Cardiac septum (tissue), 1 donor: ENCODE results near the gene ARSI. TPM values are rescaled to one million over a fixed set of nuclear protein-coding genes. Genes with fewer than 3 reads are reported as not detected.

Experiments used
- DNase-seq: peaks from one replicate; pipeline ENCODE4 v3.0.0-alpha.2; 2020; ENCODE audit warnings: low spot score
- intact Hi-C: fragments of 100-400 bp; cut with DNase I; formaldehyde crosslinking; loops from one replicate; pipeline ENCODE4 v1.14.0; 2022
- long read RNA-seq: library from polyadenylated mRNA; unstranded; transcript quantifications from one replicate; pipeline ENCODE4 v2.0.0, GENCODE V29; 2021
- total RNA-seq: library from RNA; stranded (reverse); fragmentation: NEBNext Ultra II Directional; extraction: Animal tissue kit (Norgen Biotek cat#: 25700); gene quantifications from one replicate; pipeline ENCODE4 v1.2.1, GENCODE V29; 2021
- donor health status: DM: no; HTN: no; CAD: no.

The ARSI gene
- 0.38 TPM for total RNA-seq
- long read RNA-seq: 0 reads

DNA sequence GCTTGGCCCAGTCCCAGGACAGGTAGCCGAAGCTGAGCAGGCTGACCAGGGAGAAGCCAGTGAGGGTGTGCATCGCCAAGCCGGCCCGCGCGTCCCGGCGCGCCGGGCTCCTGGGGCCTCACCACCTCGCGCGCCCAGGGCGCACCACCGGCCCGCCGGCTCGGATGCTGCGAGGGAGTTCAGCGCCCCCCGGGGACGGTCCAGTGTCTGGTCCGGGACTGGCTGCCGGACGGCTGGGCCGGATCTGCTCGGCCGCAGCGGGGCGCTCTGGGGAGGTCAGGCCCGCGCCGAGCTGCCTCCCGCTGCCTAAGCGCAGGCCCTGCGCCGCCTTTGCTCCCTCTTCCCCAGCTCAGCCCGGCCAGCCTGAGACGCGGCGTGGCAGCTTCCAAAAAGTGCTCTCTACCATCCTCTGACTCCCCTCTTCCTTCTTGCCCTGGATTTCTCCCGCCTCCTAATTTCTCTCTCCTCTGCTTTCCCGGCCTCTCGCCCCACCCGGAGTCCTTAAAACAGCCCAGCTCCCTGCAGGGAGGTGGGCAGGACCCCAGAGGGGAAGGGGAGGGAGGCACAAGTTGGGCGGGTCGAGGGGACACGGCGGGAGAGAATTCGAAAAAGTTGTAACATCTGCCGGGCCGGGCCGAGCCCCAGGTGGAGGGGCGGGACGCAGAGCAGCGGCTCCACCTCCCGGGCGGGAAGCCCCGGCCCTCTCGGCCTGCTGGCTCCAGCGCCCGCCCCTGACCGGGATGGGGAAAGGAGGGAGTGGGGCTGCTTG, at the start of gene ARSI:
Gene ARSI (minus strand): TSS at position 605 of the 769 bp plus-strand sequence. CDS start 532 bp downstream, at position 73.
- DNase-seq: peak; percentile 70
- intact Hi-C loops: no loop called here

DNA sequence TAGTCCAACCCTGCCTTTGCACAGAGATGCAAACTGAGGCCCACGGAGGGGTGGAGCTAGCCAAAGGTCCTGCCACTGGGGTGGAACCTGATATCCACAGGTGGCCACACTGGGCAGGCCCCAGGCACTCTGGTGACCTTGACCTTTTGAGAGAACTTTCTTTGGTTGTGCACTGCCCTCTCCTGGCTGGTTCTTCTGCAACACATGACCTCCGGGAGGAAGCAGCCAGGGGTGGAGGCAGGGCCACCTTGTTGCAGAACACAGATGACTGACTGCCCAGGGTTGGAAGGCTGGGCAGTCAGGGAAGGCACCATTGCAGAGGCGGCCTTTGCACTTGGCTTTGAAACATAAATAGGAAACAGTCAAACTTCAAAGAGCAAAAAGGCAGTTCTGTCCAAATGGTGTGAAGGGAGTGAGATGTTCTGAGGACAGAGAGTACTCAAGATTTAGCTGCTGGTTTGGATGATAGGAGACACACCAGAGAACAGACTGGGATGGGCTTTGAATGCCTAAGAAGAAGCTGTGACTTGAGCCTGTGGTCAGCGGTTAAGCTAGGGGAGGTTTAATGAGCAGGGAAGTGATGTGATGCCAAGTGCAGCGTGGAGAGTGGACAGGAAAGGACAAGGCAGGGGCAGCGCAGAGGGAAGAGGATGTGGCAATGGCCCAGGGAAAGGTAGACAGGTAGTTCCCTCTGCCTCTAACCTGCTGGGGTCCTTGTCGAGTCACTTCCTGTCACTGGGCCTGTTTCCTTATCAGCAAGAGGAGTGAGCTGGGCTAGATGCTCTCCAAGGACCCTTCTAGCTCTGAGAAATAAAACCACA, 48.0 kb upstream of the ARSI start:
- peak; percentile 82 for DNase-seq
- intact Hi-C loops: loop anchor here (10.0 kb wide), 2 partner anchors 106 to 216 kb away; no protein-coding TSS in a partner anchor

DNA sequence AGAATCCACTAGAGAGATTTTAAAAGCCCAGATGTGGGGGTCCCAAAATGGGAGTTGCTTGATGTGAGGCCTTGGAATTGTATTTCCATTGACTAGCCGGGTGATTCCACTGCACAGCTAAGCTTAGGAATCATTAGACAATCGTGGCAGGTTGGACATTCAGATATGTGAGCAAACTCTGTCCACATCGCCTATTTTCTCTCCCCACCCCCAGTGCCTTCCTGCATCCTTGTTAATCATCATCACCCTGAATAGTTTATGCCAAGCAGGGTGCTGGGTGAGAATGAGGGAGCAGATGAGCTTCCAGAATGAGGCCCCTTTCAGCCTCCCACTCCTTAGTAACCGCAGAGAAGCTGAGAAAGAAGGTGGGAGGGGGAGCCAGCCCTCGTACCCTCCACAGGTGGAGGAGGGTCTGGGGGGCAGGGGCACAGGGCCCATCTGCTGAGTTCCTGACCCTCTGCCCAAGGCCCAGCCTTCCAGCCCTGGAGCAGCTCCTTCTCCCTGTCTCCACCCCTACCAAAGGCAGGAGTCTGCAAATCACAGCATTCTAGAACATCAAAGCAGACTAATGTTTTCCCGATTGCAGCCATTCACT, 47.1 kb upstream of the ARSI start:
- no peak for DNase-seq
- intact Hi-C loops: loop anchor here (10.0 kb wide), 2 partner anchors 105 to 215 kb away; no protein-coding TSS in a partner anchor

DNA sequence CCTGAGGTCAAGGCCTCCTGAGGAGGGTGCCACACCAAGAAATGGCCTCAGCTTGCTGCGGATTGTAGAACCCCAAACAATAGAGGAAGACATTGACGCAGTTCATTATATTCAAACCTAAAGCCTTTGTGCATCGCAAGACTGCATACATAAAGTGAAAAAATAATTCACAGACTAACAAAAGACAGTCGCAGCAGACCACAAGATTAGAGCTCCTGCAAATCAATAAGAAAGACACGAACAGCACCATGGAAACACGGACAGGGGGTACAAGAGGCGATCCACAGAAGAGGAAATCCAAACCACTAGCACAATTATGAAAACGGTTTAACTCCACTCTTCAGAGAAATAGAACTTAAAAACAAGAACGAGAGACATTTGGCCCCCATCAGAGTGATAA, 44.7 kb upstream of the ARSI start:
- intact Hi-C loops: no loop called here
- no peak for DNase-seq

DNA sequence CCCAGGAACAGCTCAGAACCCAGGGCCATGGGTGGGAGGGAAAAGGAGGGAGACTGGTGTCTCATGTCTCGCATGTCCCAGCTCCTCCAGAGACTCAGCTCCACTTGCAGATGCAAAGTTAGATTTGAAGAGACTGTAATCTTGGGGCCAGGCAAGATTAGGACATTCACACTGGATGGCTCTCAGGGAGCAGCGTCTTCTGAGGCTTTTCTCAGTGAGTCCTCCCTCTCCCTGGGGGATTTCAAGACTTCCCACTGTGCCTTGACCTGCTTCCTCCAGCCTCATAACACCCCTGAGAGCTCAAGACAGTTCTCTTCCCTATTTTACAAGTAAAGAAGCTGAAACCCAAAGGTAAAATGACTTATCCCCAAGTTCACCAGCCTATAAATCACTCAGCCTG, 44.3 kb upstream of the ARSI start:
- no peak for DNase-seq
- intact Hi-C loops: no loop called here

DNA sequence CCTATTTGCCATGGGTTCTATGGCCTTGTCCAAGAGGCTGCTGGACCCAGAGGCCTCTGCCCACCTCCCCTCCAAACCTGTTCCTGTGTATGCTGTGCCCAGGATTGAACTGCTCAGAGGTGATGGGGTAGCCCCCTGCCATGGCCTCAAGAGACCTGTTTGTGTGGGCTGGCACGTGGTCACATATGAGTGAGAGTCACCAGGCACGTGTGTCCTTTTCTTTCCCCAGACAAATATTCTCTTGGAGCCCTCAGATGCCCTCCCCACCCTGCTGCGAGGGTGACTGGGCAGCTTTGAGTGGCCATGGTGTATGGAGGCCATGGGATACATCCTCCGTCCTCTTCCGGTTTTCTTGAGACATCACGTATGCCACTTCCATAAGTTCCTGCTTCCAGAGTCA, 43.9 kb upstream of the ARSI start:
- no peak for DNase-seq
- intact Hi-C loops: no loop called here

- intact Hi-C loops: no loop called here
Measured at GRCh38 chr5:150345716-150346115, 43.0 kb upstream of the ARSI start.

DNA sequence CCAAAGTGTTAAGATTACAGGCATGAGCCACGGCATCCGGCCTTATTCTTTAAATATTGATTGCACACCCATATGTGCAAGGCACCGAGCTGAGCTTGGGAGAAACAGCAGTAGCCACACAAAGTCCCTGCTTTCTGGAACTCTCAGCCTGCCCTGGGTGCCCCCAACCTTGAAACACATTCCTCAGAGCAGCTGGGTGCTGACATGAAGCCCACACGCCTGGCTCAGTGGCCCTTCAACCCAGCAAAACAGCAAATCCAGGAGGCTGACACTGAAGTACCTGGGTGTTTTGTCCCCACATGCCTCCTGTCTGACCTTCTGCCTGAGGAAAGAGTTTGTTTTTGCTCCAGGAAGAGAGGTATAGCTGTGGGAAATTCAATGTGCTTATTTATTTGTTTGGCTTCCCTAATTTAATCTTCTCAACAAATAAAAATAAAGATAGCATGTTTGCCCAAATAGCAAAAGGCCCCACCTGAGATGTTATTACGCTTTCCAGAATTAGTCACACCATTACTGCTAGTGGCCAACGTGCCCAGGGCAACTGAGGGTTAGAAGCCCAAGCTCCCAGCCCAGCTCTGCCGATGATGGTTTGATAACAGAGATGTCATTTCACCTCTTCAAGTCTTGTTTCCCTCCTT, 41.4 kb upstream of the ARSI start:
- DNase-seq: no peak
- intact Hi-C loops: no loop called here

More at GRCh38 chr5:150345716-150346115, 43.0 kb upstream of the ARSI start:
- no peak for DNase-seq

GRCh38 chr5:150342583-150342982, 39.9 kb upstream of the ARSI start:
- intact Hi-C loops: no loop called here
- DNase-seq: no peak

GRCh38 chr5:150341989-150342388, 39.3 kb upstream of the ARSI start:
- DNase-seq: no peak
- intact Hi-C loops: no loop called here

- intact Hi-C loops: no loop called here
Measured at GRCh38 chr5:150341331-150341730, 38.6 kb upstream of the ARSI start.

GRCh38 chr5:150340614-150341255, 38.0 kb upstream of the ARSI start:
- DNase-seq: no peak
- intact Hi-C loops: no loop called here

More at GRCh38 chr5:150341331-150341730, 38.6 kb upstream of the ARSI start:
- no peak for DNase-seq

DNA sequence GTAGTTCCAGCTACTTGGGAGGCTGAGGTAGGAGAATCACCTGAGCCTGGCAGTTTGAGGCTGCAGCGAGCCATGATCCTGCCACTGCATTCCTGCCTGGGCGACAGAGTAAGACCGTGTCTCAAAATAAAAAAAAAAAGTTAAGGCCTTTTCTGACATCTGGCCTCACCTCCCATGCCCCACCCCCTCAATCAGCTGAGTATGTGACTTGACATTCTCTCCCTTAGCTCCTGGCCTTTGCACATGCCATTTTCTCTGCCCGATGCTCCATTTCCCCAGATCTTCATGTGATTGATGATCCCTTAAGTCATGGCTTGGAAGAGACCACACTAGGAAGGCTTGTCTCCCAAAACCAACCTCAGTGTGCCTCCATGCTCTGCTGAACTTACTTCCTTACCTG, 37.1 kb upstream of the ARSI start:
- no peak for DNase-seq
- intact Hi-C loops: no loop called here

DNA sequence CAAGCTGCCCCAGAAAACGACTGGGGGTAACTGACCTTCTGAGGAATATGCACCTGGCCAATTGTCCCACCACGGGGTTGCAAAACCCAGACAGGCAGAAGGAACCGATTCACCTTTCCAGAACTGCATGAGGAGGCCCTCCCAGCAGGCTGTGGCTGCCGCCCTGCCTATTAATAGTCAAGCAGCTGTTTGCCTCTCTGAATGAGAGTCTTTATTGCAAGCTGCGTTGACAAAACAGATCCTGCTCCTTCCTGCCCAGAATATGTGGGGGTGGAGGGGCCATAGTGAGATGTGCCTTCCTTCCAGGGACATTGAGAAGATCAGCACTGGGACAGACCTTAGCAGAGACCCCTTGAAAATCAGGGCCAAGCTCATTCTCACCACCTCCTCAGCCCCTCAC, 36.5 kb upstream of the ARSI start:
- intact Hi-C loops: no loop called here

DNA sequence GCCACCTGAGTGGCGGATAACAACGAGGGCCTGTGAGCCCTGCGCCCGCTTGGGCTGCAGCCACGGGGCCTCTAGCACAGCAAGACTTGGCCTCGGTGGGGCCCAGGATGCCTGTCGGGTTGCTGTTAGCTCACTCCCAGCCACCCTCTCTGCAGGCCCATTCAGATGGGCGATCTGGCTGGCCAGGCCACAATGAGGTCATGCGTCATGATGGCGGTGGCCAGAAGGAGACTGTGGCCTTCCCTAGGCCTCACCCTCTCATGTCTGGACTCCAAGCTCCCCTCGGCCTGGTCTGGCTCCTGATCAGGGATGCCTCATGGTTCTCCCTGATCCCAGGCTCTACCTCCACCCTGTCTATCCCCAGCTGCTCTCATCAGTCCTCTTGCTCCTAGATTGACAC, 35.8 kb upstream of the ARSI start:
- no peak for DNase-seq
- intact Hi-C loops: no loop called here

More for the DNA sequence above, 36.5 kb upstream of the ARSI start:
- no peak for DNase-seq

GRCh38 chr5:150335778-150336177, 33.1 kb upstream of the ARSI start:
- no peak for DNase-seq
- intact Hi-C loops: no loop called here

- DNase-seq: no peak
- intact Hi-C loops: no loop called here
Measured at GRCh38 chr5:150333400-150333799, 30.7 kb upstream of the ARSI start.

- intact Hi-C loops: no loop called here
- peak; percentile 62 for DNase-seq
Measured at GRCh38 chr5:150329881-150330876, 27.5 kb upstream of the ARSI start.
